DMS153 treated with DMSO at 0.1 percent for 48 hours (cell line): ENCODE results near the gene ESRRA.

ENCODE experiments used
- DNase-seq: peaks from one replicate; lab custom pipeline; 2025; ENCODE audit not compliant: unreplicated experiment; lab: John Stamatoyannopoulos, UW

Gene ESRRA

GRCh38 chr11:64327375-64327774 is 22.1 kb downstream of the ESRRA start:
- no peak for DNase-seq

DNA sequence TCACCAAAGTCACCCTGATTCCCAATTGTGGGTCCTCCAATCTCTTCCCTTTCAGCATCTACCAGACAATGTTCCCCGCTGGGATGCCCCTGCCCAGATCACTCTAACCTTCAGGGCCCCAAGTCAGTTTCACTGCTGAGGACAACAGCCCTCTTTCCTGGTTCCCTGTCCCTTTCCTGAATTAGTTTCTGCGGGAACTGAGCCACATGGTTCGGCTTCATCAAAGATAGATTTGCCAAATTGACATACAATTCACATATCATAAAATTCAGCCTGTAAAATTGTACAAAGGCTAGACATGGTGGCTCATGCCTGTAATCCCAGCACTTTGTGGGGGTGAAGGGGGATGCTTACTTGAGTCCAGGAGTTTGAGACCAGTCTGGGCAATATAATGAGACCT is 22.7 kb downstream of the ESRRA start:
- DNase-seq: no peak

DNA sequence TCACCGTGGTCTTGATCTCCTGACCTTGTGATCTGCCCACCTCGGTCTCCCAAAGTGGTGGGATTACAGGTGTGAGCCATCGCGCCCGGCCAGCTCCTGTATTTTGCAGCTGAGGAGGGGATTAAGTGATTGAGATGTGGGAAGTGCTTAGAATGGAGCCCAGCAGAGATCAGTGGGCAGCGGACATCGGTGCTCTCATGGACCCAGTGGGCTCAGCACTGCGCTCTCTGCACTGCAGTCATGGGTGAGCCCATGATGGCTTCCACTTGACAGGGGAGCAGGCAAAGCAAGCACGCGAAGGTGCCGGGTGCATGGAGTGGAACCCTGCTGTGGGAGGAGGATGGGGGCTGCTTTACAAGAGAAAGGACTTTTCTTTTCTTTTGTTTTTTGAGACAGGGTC is 25.6 kb downstream of the ESRRA start:
- no peak for DNase-seq

GRCh38 chr11:64331569-64332371 is 26.4 kb downstream of the ESRRA start:
- peak; percentile 31 for DNase-seq

- no peak for DNase-seq
These were observed 28.2 kb downstream of the ESRRA start for GRCh38 chr11:64333556-64333955.

DNA sequence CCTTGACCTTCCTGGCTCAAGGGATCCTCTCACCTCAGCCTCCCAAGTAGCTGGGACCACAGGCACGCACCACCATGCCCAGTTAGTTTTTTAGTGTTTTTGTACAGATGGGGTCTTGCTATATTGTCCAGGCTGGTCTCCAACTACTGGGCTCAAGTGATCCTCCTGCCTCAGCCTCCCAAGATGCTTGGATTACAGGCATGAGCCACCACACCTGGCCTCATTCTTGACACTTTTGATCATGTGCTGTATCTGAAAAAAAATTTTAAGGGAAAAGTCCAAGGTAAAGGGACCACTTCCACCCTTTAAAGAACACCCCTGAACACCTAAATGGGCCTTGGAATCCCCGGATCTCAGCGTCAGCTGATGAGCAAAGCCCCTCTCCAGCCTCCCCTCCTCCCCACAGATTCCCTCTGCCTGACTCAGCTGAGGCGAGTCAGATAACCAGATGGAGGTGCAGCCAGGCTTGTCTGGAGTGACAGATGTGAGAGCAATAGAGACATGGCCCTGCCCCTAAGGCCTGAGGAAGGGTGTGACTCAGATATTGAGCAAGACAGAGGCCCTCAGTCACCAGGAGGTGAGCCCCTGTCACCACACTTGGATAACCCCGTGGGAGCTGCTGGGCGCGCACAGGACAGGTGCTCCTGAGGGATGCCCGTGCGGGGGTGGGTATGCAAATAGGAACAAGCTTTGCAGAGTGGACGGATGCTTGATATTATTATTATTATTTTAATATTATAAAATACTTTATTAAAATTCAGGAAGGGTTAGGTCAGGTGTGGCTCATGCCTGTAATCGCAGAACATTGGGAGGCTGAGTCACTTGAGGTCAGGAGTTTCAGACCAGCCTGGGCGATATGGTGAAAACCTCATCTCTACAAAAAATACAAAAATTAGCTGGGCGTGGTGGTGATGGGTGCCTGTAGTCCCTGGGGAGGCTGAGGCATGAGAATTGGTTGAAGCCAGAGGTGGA is 29.7 kb downstream of the ESRRA start:
- DNase-seq: peak; percentile 41

- no peak for DNase-seq
These were observed 32.4 kb downstream of the ESRRA start for GRCh38 chr11:64337538-64338249.

- DNase-seq: no peak
These were observed 33.4 kb downstream of the ESRRA start for GRCh38 chr11:64338716-64339115.

DNA sequence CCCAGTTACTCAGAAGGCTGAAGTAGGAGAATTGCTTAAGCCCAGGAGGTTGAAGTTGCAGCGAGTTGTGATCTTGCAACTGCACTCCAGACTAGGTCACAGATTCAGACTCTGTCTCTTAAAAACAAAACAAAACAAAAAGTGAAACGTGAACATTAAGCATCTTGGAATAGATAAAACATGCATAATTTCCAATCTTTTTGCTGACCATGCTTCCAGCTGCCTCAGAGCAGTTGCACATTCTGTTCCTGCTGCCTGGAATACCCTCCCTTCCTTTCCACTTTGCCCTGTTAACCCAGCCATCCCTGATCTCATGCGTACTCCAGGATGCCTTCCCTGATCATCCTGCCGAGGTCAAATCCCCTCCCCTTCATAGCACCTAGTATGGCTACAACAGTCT is 34.0 kb downstream of the ESRRA start:
- no peak for DNase-seq

DNA sequence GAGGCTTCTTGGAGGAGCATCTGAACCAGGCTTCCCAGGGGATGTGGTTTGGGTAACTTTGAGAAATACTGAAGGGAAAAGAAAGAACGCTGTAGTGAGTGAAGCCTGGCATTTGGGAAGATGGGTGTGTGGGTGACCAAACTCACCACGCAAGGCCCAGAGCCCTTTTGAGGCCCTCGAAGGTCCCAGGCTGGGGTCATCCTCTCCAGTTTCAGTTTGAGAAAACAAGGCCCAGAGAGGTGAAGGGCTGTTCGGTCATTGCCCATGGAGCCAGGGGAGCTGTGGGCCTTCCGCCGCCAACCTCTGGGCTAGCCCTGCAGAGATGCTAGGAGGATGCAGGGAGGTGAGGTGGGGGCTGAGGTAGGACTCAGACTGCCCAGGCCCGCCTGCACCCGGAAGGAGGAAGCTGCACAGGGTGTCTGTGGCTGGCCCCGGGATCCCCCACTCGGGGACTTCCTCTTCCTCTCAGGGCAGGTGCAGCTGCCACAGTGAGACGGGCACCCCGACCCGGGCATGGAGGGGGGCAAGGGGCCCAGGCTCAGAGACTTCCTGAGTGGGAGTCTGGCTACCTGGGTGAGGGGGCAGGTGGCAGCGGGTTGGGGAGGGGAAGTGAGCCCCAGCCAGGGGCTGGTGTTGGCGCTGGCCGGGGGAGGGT is 34.6 kb downstream of the ESRRA start, which contains the start of gene CCDC88B:
TSS of gene CCDC88B (plus strand) at position 451 of the 655 bp plus-strand sequence. CDS start at position 514, 63 bp downstream.
- no peak for DNase-seq

- no peak for DNase-seq
These were observed 35.5 kb downstream of the ESRRA start for GRCh38 chr11:64340671-64341335.

GRCh38 chr11:64341429-64341828 is 36.1 kb downstream of the ESRRA start:
- no peak for DNase-seq

DNA sequence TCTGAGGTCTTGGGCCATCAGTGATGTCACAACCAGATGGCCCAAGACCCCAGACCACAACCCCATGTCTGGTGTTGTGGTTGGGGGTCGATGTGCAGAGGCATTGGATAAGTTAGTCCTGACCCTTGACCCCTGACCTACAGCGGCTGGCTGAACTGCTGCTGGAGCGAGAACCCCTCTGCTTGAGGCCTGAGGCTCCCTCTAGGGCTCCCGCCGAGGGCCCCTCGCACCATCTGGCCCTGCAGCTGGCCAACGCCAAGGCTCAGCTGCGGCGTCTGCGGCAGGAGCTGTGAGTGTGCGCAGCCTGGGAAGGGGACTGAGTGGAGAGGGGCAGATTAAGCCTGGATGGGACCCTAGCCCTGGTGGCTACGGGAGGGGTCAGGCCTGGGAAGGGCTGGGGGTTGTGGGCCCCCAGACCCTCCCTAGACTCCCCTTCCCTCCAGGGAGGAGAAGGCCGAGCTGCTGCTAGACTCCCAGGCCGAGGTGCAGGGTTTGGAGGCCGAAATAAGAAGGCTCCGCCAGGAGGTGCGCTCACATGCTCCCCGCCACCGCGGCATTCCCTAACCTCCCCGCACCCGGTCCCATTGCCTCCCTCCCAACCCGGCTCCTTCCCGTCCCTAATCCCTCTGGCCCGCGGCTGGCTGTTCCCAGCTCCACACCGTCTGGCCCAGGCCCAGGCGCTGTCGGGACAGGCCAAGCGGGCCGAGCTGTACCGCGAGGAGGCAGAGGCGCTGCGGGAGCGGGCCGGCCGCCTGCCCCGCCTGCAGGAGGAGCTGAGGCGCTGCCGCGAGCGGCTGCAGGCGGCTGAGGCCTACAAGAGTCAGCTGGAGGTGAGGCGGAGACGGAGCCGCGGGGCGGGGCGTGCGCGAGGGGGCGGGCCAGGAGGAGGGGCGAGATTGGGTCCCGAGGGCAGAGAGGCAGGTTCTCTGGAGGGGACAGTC is 36.8 kb downstream of the ESRRA start:
- peak; percentile 71 for DNase-seq

DNA sequence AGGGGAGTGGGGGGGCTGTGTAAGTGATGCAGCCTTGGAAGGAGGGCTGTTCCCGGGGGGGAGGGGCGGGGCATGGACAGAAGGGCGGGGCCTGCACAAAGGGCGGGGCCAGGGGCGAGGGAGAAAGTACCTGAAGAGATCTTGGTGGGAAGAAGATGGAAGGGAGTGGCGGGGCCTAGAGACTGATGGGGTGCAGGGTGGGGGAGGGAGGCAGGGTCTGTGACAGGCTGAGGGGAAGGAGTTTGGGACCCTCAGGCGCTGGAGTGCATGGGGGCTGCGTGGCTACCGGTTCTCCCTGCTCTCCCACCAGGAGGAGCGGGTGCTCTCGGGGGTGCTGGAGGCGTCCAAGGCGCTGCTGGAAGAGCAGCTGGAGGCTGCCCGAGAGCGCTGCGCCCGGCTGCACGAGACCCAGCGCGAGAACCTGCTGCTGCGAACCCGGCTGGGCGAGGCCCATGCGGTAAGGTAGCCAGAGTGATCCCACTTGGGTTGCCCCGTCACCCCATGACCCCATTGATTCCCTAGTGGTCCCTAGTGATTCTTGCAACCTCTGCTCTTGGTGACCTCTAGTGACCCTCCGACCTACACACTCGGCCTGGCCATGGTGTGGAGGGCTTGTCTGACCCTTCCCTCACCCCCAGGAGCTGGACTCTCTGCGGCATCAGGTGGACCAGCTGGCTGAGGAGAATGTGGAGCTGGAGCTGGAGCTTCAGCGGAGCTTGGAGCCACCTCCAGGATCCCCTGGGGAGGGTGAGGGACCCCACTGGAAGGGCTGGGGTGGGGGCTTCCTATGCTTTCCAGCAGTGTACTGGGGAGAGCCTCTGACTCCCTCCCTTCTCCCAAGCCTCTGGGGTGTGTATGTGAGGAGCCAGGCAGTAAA is 37.8 kb downstream of the ESRRA start:
- DNase-seq: peak; percentile 62

DNA sequence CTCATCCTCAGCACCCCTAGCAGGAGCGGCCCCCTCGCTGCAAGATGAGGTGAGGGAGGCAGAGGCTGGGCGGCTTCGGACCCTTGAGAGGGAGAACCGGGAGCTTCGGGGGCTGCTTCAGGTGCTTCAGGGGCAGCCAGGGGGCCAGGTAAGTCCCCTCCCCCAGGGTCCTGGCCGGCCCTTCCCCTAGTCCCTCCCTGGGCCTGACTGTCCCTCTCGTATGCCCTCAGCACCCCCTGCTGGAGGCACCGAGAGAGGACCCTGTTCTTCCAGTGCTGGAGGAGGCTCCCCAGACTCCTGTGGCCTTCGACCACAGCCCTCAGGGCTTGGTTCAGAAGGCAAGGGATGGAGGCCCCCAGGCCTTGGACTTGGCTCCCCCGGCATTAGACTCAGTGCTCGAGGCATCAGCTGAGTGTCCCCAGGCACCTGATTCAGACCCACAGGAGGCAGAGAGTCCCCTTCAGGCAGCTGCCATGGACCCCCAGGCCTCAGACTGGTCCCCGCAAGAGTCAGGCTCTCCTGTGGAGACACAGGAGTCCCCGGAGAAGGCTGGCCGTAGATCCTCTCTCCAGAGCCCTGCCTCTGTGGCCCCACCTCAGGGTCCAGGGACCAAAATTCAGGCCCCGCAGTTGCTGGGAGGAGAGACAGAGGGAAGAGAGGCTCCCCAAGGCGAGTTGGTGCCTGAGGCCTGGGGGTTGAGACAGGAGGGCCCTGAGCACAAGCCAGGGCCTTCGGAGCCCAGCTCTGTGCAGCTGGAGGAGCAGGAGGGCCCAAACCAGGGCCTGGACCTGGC is 38.6 kb downstream of the ESRRA start:
- no peak for DNase-seq

- DNase-seq: no peak
These were observed 39.5 kb downstream of the ESRRA start for GRCh38 chr11:64344787-64345186.

DNA sequence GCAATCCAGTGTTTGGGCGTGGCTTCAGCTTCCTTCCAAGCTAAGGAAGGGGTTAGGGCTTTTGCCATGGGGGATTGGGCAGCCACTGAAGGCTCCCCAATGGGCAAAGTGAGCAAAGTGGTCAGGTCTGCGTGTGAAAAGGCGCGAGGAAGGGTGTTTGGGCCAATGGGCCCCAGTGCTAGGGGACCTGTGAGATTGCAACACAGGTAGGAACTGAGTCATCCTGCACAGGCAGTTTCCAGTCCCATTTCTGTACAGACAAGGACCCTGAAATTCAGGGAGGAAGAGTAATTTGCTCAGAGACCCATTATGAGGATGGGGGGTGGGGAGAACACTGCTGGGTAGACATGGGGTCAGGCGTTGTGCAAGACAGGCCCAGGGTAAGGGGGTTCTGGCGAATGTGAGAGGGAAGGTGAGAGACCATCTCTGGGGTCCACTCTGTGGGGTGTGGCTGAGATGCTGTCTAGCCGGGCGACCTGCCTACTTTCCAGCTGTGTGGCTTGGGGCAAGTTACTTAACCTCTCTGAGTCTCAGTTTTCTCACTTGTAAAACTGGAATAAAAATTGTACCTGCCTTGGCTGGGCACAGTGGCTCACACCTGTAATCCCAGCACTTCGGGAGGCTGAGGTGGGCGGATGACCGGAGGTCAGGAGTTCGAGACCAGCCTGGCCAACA is 42.0 kb downstream of the ESRRA start:
- DNase-seq: no peak
